ENCODE results near the gene EXOC3L2. TPM values are rescaled to one million over a fixed set of nuclear protein-coding genes. Genes with fewer than 3 reads are reported as not detected.

EXOC3L2 gene
- total and polyA plus RNA-seq, 2 donors (not counting 3 experiments of a cell fraction or from before 2014, with no cell fraction given): 0.66 to 1.8 TPM

DNA sequence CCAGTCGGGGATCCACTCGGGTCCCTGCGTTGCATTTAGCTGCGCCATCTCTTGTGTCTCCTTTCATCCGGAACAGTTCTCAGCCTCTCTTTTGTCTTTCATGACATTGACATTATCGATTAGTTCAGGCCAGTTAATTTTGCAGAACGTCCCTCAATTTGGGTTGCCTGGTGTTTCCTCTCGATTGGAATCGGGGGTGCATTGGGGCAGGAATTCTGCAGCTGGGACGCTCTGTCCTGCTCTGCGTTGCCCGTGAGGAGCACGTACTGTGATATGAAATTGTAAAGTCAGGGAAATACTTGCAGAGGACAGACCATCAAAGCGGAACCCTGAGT, 28.3 kb upstream of the EXOC3L2 start:
- dilution Hi-C loops (cut with MboI; ENCODE audit: extremely low pct_ligation_motif_present, low sequenced_read_pairs) (no loop called here), intact Hi-C loops (cut with micrococcal nuclease) (no loop called here)
- Histone ChIP-seq H3K9me3 (replicated peaks; ENCODE audit: control insufficient read depth, insufficient read depth, low read length) (no peaks in the 10 kb centered on the region), H3K9ac (replicated peaks; ENCODE audit: extremely low read depth, insufficient read depth, low read length) (no peak overlapping the region), H3K4me3 (replicated peaks in 1 of 3; ENCODE audit: insufficient read depth in 1 of 3, low read depth in 1 of 3, low read length in 3 of 3) (no peak overlapping the region), H2AFZ (ENCODE audit: low read depth, low read length) (no peak overlapping the region), H3K27me3 (ENCODE audit: control insufficient read depth in 2 of 2, insufficient read depth in 2 of 2, low read length in 2 of 2) (no peaks in the 10 kb centered on the region), H3K79me2 (ENCODE audit: control insufficient read depth, insufficient read depth, low read length) (no peaks in the 10 kb centered on the region), H4K20me1 (replicated peaks; ENCODE audit: control insufficient read depth, extremely low read depth, insufficient read depth, low read length) (no peaks in the 10 kb centered on the region), H3K27ac (ENCODE audit: insufficient read depth, low read depth, low read length) (peak overlapping the region; percentile 20), H3K36me3 (ENCODE audit: control insufficient read depth in 2 of 2, extremely low read depth in 1 of 2, insufficient read depth in 2 of 2, low read length in 2 of 2) (peaks cover 0 to 28% of the 10 kb centered on the region in 2 experiments), H3K4me1 (ENCODE audit: control insufficient read depth, extremely low read depth, insufficient read depth, low read length) (peaks cover 14% of the 10 kb centered on the region), H3K9me1 (replicated peaks; ENCODE audit: control insufficient read depth, extremely low read depth, insufficient read depth, low read length) (no peaks in the 10 kb centered on the region), H3K4me2 (ENCODE audit: insufficient read depth, low read length) (no peak overlapping the region)
- DNase-seq (ENCODE audit: low read depth, low spot score) (no peak), FAIRE-seq (no peak)
- ChIA-PET POLR2A (no interaction called here), CTCF (interaction anchor here (1.1 to 1.7 kb wide), 2 partner anchors 25 to 73 kb away, joined by 3 to 4 read pairs; no protein-coding TSS in a partner anchor)
- no TSS peak for BruUV-seq (replicated peaks)
- no peak for TF ChIP-seq POLR2AphosphoS5 (IDR thresholded peaks at IDR 0.05; ENCODE audit: insufficient read depth, low read depth, low read length)
- TF ChIP-seq, protein P1, sequence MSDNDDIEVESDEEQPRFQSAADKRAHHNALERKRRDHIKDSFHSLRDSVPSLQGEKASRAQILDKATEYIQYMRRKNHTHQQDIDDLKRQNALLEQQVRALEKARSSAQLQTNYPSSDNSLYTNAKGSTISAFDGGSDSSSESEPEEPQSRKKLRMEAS (IDR thresholded peaks at IDR 0.05; ENCODE audit: insufficient read depth, insufficient read length): no peak
- TF ChIP-seq POLR2A (IDR thresholded peaks at IDR 0.05; ENCODE audit: low read depth, low read length): no peak
- TF ChIP-seq GATA2 (IDR thresholded peaks at IDR 0.05; ENCODE audit: insufficient read depth, insufficient read length, low read depth, low read length): no peak
- no peak for TF ChIP-seq MYC (IDR thresholded peaks at IDR 0.05; ENCODE audit: low read depth, low read length)
- TF ChIP-seq FOS (IDR thresholded peaks at IDR 0.05; ENCODE audit: borderline replicate concordance, insufficient read depth, low read length): no peak
- no peak for TF ChIP-seq JUN (IDR thresholded peaks at IDR 0.05; ENCODE audit: borderline replicate concordance, insufficient read depth, insufficient read length, low read depth)
- TF ChIP-seq, protein P2, sequence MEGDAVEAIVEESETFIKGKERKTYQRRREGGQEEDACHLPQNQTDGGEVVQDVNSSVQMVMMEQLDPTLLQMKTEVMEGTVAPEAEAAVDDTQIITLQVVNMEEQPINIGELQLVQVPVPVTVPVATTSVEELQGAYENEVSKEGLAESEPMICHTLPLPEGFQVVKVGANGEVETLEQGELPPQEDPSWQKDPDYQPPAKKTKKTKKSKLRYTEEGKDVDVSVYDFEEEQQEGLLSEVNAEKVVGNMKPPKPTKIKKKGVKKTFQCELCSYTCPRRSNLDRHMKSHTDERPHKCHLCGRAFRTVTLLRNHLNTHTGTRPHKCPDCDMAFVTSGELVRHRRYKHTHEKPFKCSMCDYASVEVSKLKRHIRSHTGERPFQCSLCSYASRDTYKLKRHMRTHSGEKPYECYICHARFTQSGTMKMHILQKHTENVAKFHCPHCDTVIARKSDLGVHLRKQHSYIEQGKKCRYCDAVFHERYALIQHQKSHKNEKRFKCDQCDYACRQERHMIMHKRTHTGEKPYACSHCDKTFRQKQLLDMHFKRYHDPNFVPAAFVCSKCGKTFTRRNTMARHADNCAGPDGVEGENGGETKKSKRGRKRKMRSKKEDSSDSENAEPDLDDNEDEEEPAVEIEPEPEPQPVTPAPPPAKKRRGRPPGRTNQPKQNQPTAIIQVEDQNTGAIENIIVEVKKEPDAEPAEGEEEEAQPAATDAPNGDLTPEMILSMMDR (IDR thresholded peaks at IDR 0.05; ENCODE audit: extremely low read depth in 1 of 2, insufficient read depth in 1 of 2, low read depth in 1 of 2, low read length in 2 of 2): no peak
- TF ChIP-seq EZH2 (IDR thresholded peaks at IDR 0.05; ENCODE audit: borderline replicate concordance, low read depth, low read length, severe bottlenecking): no peak
